IMR-90 (cell line): ENCODE data around the gene TUBA1A. TPM values are rescaled to one million over a fixed set of nuclear protein-coding genes. Genes with fewer than 3 reads are reported as not detected.

Source experiments
- ATAC-seq: fragments of 200-7000 bp; cut with Tn5 transposase; 2 replicates; pipeline ENCODE4 v1.9.1; 2020; ENCODE audit warnings: low read depth, mild to moderate bottlenecking, moderate library complexity
- BruUV-seq: library from RNA; stranded (reverse); fragments of 400-500 nt; replicated peaks from 2 replicates; lab custom pipeline; 2021; lab: Mats Ljungman, UMichigan
- CTCF ChIA-PET: fragments of 300-600 bp; formaldehyde crosslinking; extraction: SDS; loops from one replicate; lab custom pipeline; 2021; ENCODE audit warnings: antibody characterized with exemption; lab: Yijun Ruan, JAX
- POLR2A ChIA-PET: fragments of 300-600 bp; sonication (Branson Sonifier 250); formaldehyde crosslinking; loops from one replicate; lab custom pipeline; 2022; ENCODE audit warnings: antibody characterized with exemption; ENCODE audit not compliant: unreplicated experiment; lab: Charles Lee
- DNase-seq: peaks from one replicate; pipeline ENCODE4 v3.0.0; 2013
- H2AFZ ChIP-seq: replicated peaks from 2 replicates; pipeline ENCODE3; 2013; ENCODE audit warnings: low read length, mild to moderate bottlenecking; ENCODE audit not compliant: poor library complexity
- H2AK5ac ChIP-seq: 2 replicates; pipeline ENCODE4 v1.6.1; 2013; ENCODE audit warnings: low read depth, low read length, inconsistent platforms
- H2AK9ac ChIP-seq: replicated peaks from 2 replicates; pipeline ENCODE3; 2013; ENCODE audit warnings: mild to moderate bottlenecking, low read depth, low read length, moderate library complexity; ENCODE audit not compliant: poor library complexity
- H2BK120ac ChIP-seq: 2 replicates; pipeline ENCODE4 v1.6.1; 2013; ENCODE audit warnings: low read depth, low read length, inconsistent platforms
- H2BK15ac ChIP-seq: 3 replicates; pipeline ENCODE4 v1.6.1; 2013; ENCODE audit warnings: low read depth, low read length, inconsistent platforms
- H2BK20ac ChIP-seq: 2 replicates; pipeline ENCODE4 v1.6.1; 2013; ENCODE audit warnings: low read depth, mild to moderate bottlenecking, inconsistent platforms, low read length, moderate library complexity
- H2BK5ac ChIP-seq: 2 replicates; pipeline ENCODE4 v1.6.1; 2013; ENCODE audit warnings: mild to moderate bottlenecking, low read depth, low read length, inconsistent platforms; ENCODE audit not compliant: poor library complexity, severe bottlenecking
- H3K14ac ChIP-seq: replicated peaks from 2 replicates; pipeline ENCODE4 v1.6.1; 2013; ENCODE audit warnings: low read depth, low read length, inconsistent platforms
- H3K18ac ChIP-seq: 2 replicates; pipeline ENCODE4 v1.6.1; 2013; ENCODE audit warnings: low read depth, low read length, control low read depth
- H3K23ac ChIP-seq: 2 replicates; pipeline ENCODE4 v1.6.1; 2013; ENCODE audit warnings: low read depth, low read length, inconsistent platforms
- H3K27ac ChIP-seq: 2 replicates; pipeline ENCODE4 v1.5.1; 2013; ENCODE audit warnings: mild to moderate bottlenecking, control low read depth, low read length; ENCODE audit not compliant: insufficient read depth
- H3K27me3 ChIP-seq: 2 replicates; pipeline ENCODE4 v1.6.1; 2013; ENCODE audit warnings: low read length; ENCODE audit not compliant: control insufficient read depth, insufficient read depth
- H3K36me3 ChIP-seq: 2 replicates; pipeline ENCODE4 v1.6.1; 2013; ENCODE audit warnings: low read length, mixed read lengths; ENCODE audit not compliant: control insufficient read depth, insufficient read depth
- H3K4ac ChIP-seq: 2 replicates; pipeline ENCODE4 v1.6.1; 2013; ENCODE audit warnings: low read depth, low read length, inconsistent platforms
- H3K4me1 ChIP-seq: 2 replicates; pipeline ENCODE4 v1.6.1; 2013; ENCODE audit warnings: low read length, mixed read lengths; ENCODE audit not compliant: control insufficient read depth, insufficient read depth
- H3K4me2 ChIP-seq: 2 replicates; pipeline ENCODE4 v1.6.1; 2013; ENCODE audit warnings: low read depth, mild to moderate bottlenecking, control low read depth, low read length, moderate library complexity
- H3K4me3 ChIP-seq: 2 replicates; pipeline ENCODE4 v1.5.1; 2013; ENCODE audit warnings: low read depth, mild to moderate bottlenecking, control low read depth, low read length, moderate library complexity; ENCODE audit not compliant: insufficient read depth
- H3K56ac ChIP-seq: 2 replicates; pipeline ENCODE4 v1.6.1; 2013; ENCODE audit warnings: low read length, inconsistent platforms; ENCODE audit not compliant: insufficient read depth; ENCODE audit errors: extremely low read depth
- H3K79me1 ChIP-seq, 2 experiments: 2 replicates each; pipeline ENCODE4 v1.6.1; 2013; ENCODE audit warnings: low read length in 2 of 2, inconsistent platforms in 1 of 2, low read depth in 1 of 2
- H3K9ac ChIP-seq: 2 replicates; pipeline ENCODE4 v1.6.1; 2013; ENCODE audit warnings: low read depth, low read length, control low read depth
- H3K9me1 ChIP-seq: 2 replicates; pipeline ENCODE4 v1.6.1; 2013; ENCODE audit warnings: low read length, inconsistent platforms; ENCODE audit not compliant: insufficient read depth
- H3K9me3 ChIP-seq: 2 replicates; pipeline ENCODE4 v1.6.1; 2013; ENCODE audit warnings: low read length; ENCODE audit not compliant: control insufficient read depth, insufficient read depth
- H4K20me1 ChIP-seq: 2 replicates; pipeline ENCODE4 v1.6.1; 2013; ENCODE audit warnings: low read length, inconsistent platforms; ENCODE audit not compliant: insufficient read depth
- H4K5ac ChIP-seq: 2 replicates; pipeline ENCODE4 v1.6.1; 2013; ENCODE audit warnings: mild to moderate bottlenecking, low read depth, low read length, control low read depth
- H4K8ac ChIP-seq, 2 experiments: 2 replicates each; pipeline ENCODE4 v1.6.1; 2013; ENCODE audit warnings: low read depth in 2 of 2, low read length in 2 of 2, control low read depth in 1 of 2, inconsistent platforms in 1 of 2
- H4K91ac ChIP-seq: 2 replicates; pipeline ENCODE4 v1.6.1; 2013; ENCODE audit warnings: low read depth, low read length, inconsistent platforms; ENCODE audit not compliant: insufficient read depth
- ELK1 ChIP-seq: fragments of 150-350 bp; IDR thresholded peaks from 2 replicates; pipeline ENCODE4 v1.6.1; 2016; ENCODE audit warnings: low read depth, mild to moderate bottlenecking, low read length, moderate library complexity, borderline replicate concordance
- NFE2L2 ChIP-seq: fragments of 150-350 bp; IDR thresholded peaks from 2 replicates; pipeline ENCODE4 v1.6.1; 2016; ENCODE audit warnings: low read depth, mild to moderate bottlenecking, low read length
- RAD21 ChIP-seq: IDR thresholded peaks from 2 replicates; pipeline ENCODE4 v1.6.1; 2012; ENCODE audit warnings: low read length, improper control_type of control experiment
- RFX5 ChIP-seq: IDR thresholded peaks from 2 replicates; pipeline ENCODE4 v1.8.0; 2012; ENCODE audit warnings: low read depth, mild to moderate bottlenecking, low read length, moderate library complexity
- USF2 ChIP-seq: fragments of 150-350 bp; IDR thresholded peaks from 2 replicates; pipeline ENCODE4 v1.6.1; 2017; ENCODE audit warnings: mild to moderate bottlenecking, antibody characterized with exemption, low read length, low read depth
- WGBS, 2 experiments: methylation state at CpG; one replicate each; pipeline versions ENCODE4 v1.1.5 to v1.1.7; 2013; ENCODE audit warnings: missing lambda C conversion rate in 2 of 2; ENCODE audit not compliant: insufficient read length in 1 of 2; ENCODE audit errors: extremely low coverage in 2 of 2; 5-methylcytosine and 5-hydroxymethylcytosine counted together
- dilution Hi-C: fragments of 300-500 bp; cut with HindIII; formaldehyde crosslinking; loops from one replicate; pipeline ENCODE4 v1.14.3; 2018; ENCODE audit warnings: low sequenced_read_pairs; ENCODE audit not compliant: unreplicated experiment
- in situ Hi-C: fragments of 300-500 bp; cut with MboI; formaldehyde crosslinking; loops from 3 replicates; pipeline ENCODE4 v1.14.3; 2019; ENCODE audit warnings: low sequenced_read_pairs, inconsistent platforms, mixed read lengths
- intact Hi-C: fragments of 100-400 bp; cut with micrococcal nuclease; formaldehyde crosslinking; loops from 2 replicates; pipeline ENCODE4 v1.10.0; 2022
- polyA plus RNA-seq, 3 experiments: library from polyadenylated mRNA; depleted of rRNA; stranded (reverse); fragments of >200 nt; gene quantifications; 2 replicates each; pipeline ENCODE4 v1.2.3, GENCODE V29; 2012; ENCODE audit warnings: low replicate concordance in 1 of 3
- total RNA-seq: library from RNA; depleted of rRNA; stranded (reverse); fragments of >200 nt; gene quantifications from 2 replicates; pipeline ENCODE4 v1.2.3, GENCODE V29; 2012

Gene TUBA1A
- total and polyA plus RNA-seq, 2 of the 4 experiments (the other 2 are of a cell fraction), result 2,105 to 2,832 TPM

- TF ChIP-seq USF2, result peak; percentile 36; the same call in 1 of the 2 replicates
- no peak for TF ChIP-seq RFX5
Measured at GRCh38 chr12:49200919-49201594, 12.2 kb upstream of the TUBA1A start (continued).

- intact Hi-C loops (no loop called here), in situ Hi-C loops (no loop called here), dilution Hi-C loops (no loop called here)
- Histone ChIP-seq H4K91ac (peak overlapping the region; percentile 30), H3K36me3 (no peaks in the 10 kb centered on the region), H3K9ac (no peak overlapping the region; the same call in 1 of the 2 replicates), H3K27ac (peak overlapping the region; percentile 66), H2AFZ (peak overlapping the region; percentile 46), H2BK20ac (peak overlapping the region; percentile 85), H3K4me2 (peak overlapping the region; percentile 97), H2AK9ac (peak overlapping the region; percentile 66), H3K4me1 (peaks cover 8% of the 10 kb centered on the region), H3K18ac (peak overlapping the region; percentile 85), H2AK5ac (peak overlapping the region; percentile 88), H4K5ac (peak overlapping the region; percentile 93), H2BK120ac (peak overlapping the region; percentile 89), H3K23ac (no peak overlapping the region; the same call in 1 of the 2 replicates), H4K8ac (peak overlapping the region; percentile 30 to 76; a peak in 2 of 4 replicates), H3K4me3 (peak overlapping the region; percentile 31; the same call in 1 of the 2 replicates), H2BK15ac (peak overlapping the region; percentile 41; the same call in 1 of the 3 replicates), H3K56ac (no peak overlapping the region), H3K9me3 (no peaks in the 10 kb centered on the region), H3K14ac (peak overlapping the region; percentile 82), H2BK5ac (peak overlapping the region; percentile 84), H4K20me1 (no peaks in the 10 kb centered on the region), H3K79me1 (peaks cover 0 to 7% of the 10 kb centered on the region in 2 experiments; a peak in 2 of 4 replicates), H3K9me1 (peaks cover 8% of the 10 kb centered on the region), H3K4ac (peak overlapping the region; percentile 82), H3K27me3 (no peaks in the 10 kb centered on the region)
- DNase-seq (peak; percentile 94), ATAC-seq (peak; percentile 83)
- BruUV-seq, result no TSS peak
- no CpG with 5 or more reads among the region's 11 CpGs for WGBS, 2 experiments
- POLR2A ChIA-PET, result interaction anchor here (1.5 kb wide), 1 partner anchor 10 kb away, joined by 5 read pairs; the partner anchor contains the start of gene TUBA1A
- TF ChIP-seq NFE2L2, result no peak
- 0 out of 2 replicates have a peak, but pooled peaks have one; percentile 2 for TF ChIP-seq RAD21
- TF ChIP-seq ELK1, result no peak
- CTCF ChIA-PET, result interaction anchor here (0.8 to 1.2 kb wide), 3 partner anchors 9 to 32 kb away, joined by 3 read pairs; no protein-coding TSS in a partner anchor
Measured at GRCh38 chr12:49198431-49199155, 9.7 kb upstream of the TUBA1A start.
